GM12801 (cell line): ENCODE results near the gene MYO9B.

ENCODE experiments used
- TF ChIP-seq, protein P1 (sequence below): IDR thresholded peaks from one replicate; pipeline ENCODE4 v1.5.1; 2011; ENCODE audit warnings: control low read depth; ENCODE audit not compliant: insufficient read length; ENCODE audit errors: extremely low read depth

The MYO9B gene

DNA sequence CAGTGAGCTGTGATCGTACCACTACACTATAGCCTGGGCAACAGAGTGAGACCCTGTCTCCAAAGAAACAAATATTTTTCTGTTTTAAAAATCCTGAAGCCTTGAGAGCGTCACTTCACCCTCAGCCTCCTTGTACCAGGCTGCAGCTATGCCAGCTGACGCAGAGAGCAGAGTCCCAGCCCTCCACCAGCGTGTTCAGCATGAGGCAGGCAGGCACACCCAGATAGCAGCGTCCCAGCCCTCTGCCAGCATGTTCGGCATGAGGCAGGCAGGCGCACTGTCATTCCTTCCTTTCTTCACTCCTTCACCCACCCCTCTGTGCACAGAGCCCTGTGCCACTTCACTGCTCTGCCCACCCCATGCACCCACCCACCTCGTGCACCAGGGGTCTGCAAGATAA lies 96.3 kb downstream of the MYO9B start:
- TF ChIP-seq, protein P1, sequence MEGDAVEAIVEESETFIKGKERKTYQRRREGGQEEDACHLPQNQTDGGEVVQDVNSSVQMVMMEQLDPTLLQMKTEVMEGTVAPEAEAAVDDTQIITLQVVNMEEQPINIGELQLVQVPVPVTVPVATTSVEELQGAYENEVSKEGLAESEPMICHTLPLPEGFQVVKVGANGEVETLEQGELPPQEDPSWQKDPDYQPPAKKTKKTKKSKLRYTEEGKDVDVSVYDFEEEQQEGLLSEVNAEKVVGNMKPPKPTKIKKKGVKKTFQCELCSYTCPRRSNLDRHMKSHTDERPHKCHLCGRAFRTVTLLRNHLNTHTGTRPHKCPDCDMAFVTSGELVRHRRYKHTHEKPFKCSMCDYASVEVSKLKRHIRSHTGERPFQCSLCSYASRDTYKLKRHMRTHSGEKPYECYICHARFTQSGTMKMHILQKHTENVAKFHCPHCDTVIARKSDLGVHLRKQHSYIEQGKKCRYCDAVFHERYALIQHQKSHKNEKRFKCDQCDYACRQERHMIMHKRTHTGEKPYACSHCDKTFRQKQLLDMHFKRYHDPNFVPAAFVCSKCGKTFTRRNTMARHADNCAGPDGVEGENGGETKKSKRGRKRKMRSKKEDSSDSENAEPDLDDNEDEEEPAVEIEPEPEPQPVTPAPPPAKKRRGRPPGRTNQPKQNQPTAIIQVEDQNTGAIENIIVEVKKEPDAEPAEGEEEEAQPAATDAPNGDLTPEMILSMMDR: no peak

DNA sequence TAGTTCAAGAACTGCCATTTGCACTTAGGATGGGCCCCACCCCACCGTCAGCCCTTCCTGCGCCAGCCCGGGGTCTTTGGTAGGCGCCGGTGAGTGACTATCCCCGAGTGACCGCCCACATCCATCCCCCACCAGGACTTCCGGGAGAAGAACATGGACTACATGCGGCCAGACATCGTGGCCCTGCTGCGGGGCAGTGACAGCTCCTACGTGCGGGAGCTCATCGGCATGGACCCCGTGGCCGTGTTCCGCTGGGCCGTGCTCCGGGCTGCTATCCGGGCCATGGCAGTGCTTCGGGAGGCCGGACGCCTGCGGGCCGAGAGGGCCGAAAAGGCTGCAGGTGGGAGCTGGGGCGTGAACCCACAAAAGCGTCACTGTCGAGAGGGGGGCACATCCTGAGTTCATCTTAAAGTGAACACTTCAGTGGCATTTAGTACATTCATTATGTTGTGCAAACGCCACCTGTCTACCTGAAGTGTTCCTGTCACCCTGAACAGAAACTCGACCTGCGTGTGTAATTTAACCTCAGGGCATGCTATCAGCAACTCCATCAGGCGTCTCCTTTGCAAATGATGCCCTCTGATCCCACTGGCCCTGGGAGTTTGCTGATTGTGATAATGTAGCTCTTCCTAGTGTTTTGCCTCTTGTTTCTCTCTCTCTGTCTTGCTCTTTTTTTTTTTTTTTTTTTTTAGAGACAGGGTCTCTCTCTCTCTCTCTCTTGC lies 97.2 kb downstream of the MYO9B start:
- TF ChIP-seq, protein P1: no peak

DNA sequence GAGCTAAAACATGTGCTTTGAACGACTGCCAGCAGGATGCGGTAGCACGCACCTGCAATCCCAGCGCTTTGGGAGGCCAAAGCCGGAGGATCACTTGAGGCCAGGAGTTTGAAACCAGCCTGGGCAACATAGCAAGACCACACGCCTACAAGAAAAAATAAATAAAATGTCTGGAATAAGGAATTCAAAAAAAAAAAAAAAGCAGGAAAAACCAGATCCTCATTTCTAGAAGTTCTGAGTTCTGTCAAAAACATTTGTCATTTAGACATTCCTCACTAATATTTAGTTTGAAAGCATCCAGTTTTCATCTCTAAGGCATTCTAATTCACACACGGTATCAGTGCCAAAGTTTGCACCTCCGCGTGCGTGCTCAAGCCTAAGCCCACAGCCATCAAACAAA lies 102.7 kb downstream of the MYO9B start:
- TF ChIP-seq, protein P1: no peak

DNA sequence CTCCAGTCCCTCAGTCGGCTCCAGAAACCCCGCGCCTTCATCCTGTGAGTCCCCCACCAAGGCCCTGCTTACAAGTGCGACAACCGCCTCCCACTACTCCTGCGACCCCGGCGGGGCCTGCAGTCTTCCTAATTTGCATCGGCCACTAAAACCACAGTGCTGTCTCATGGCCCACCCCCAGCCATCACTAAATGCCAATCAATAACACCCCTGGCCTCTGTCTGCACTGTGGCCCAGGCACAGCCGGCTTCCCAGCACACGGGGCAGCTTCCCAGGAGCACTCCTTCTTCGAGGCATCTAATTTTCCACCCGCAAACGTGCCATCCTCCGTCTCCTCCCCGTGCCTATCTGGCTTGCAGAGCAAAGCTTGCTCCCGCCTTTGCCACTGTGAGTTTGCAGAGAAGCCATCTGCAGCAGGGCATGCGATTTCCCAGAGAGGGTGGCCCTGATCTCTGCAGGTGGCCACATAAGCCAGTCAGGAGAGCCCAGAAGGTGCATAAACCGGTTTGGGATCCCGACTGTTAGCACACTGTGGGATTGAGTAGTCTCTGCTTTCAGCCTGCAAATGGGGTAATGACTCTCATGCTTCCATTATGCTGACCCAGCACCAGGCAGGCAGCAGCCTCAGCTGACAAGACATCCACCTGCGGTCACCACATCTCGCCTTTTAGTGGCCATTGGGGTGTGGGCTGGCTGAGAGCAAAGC lies 105.6 kb downstream of the MYO9B start:
- TF ChIP-seq, protein P1: no peak

DNA sequence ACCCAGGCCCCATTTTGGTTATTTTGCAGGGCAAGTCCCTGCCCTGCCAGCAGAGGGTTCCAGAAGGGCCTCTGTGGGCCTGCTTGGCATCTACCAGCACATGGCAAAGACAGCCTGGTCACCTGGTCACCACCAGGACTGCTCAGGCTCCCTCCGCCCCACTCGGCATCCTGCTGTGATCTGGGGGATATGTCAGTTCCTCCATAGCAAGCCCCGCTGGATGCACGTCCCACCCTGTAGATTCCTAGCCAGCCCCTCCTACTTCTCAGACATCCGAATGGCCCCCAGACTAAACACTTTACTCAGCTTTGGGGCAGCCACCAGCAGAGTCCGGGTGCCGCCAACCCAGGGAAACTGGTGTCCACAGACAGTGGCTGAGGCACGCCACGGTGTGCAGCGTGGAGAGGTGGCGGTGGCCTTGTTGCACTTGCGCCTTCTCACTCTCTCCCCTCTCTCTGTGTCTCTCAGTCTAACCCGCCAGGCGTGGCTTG lies 107.7 kb downstream of the MYO9B start:
- TF ChIP-seq, protein P1: no peak

DNA sequence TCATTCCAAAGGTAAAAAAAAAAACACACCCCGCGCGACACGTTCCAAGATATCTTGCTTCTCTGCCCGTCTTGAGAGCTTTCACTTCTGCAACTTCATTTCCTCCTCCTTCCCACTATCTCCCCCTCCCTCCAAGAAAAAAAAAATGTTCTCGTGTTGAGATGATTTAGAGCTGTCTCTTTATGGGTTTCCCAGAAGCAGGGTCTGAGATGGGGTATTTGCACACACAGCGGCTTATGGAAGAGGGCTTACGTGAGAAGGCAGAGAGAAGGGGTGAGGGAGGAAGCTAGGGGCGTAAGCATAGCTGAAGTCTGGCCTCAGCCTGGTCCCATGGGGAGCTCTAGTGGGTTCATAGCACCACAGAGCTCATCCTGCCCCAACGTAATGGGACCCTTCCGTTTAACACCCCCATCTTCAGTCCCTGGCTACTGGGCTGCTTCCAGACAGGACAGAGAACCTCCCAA lies 108.3 kb downstream of the MYO9B start:
- TF ChIP-seq, protein P1: no peak

DNA sequence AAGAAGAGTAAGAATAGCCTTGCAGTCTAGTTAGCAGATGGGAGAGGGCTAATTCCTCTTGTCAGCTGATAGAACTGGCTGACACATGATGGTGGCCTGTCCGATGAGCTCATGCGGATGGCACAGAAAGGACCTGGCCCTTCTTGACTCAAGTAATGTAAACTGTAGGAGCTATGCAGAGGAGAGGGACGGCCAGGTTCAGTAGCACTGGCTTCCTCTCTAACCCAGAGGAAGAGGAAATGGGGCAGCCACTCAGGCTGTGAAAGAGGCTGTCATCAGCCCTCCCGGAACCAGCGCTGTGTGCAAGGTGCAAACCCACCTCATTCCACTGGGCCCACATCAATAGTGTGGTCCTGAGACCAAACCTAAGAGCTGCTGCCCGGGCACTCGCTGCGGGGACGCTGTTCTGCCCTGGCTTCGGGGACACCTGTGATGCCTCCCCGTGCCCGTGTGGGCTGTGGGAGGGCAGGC lies 108.8 kb downstream of the MYO9B start:
- TF ChIP-seq, protein P1: no peak
